Lower lobe of right lung (tissue), 2 donors: ENCODE measurements around the gene TRAPPC3L. TPM values are rescaled to one million over a fixed set of nuclear protein-coding genes. Genes with fewer than 3 reads are reported as not detected.

Source experiments
- ATAC-seq, 2 donors: fragments of 200-7000 bp; cut with Tn5 transposase; one replicate each; pipeline ENCODE4 v1.9.1; 2020 to 2022; ENCODE audit warnings: mild to moderate bottlenecking in 2 of 2, moderate library complexity in 2 of 2
- DNase-seq: peaks from one replicate; pipeline ENCODE4 v3.0.0-alpha.2; 2020
- H3K27ac ChIP-seq: fragments of 200-600 bp; one replicate; pipeline ENCODE4 v1.8.0; 2022
- H3K27me3 ChIP-seq: fragments of 200-600 bp; one replicate; pipeline ENCODE4 v1.8.0; 2022; ENCODE audit warnings: low read depth
- H3K36me3 ChIP-seq: fragments of 200-600 bp; one replicate; pipeline ENCODE4 v1.8.0; 2022; ENCODE audit warnings: mild to moderate bottlenecking
- H3K4me1 ChIP-seq: fragments of 200-600 bp; one replicate; pipeline ENCODE4 v1.8.0; 2022
- H3K4me3 ChIP-seq: fragments of 200-600 bp; one replicate; pipeline ENCODE4 v1.8.0; 2022; ENCODE audit warnings: mild to moderate bottlenecking
- H3K9me3 ChIP-seq: fragments of 200-600 bp; one replicate; pipeline ENCODE4 v1.8.0; 2022
- intact Hi-C: fragments of 100-400 bp; cut with DNase I; formaldehyde crosslinking; loops from one replicate; pipeline ENCODE4 v1.11.0; 2022
- long read RNA-seq: library from polyadenylated mRNA; unstranded; transcript quantifications from one replicate; pipeline ENCODE4 v2.0.0, GENCODE V29; 2021
- total RNA-seq: library from RNA; stranded (reverse); fragmentation: NEBNext Ultra II Directional; extraction: Animal tissue kit (Norgen Biotek cat#: 25700); gene quantifications from one replicate; pipeline ENCODE4 v1.2.1, GENCODE V29; 2021
- TF ChIP-seq, protein P1 (sequence below): fragments of 200-600 bp; IDR thresholded peaks from one replicate; pipeline ENCODE4 v1.8.0; 2022; ENCODE audit warnings: antibody characterized with exemption, mild to moderate bottlenecking
- donor health status: DM: no; HTN: yes; CAD: no; lungs with severe emphysema.

TRAPPC3L gene
- total RNA-seq = not detected
- long read RNA-seq, partial matches to known transcripts = 0 of 1 reads
- long read RNA-seq, other reads (novel, unspliced or antisense) = 0 of 1 reads

GRCh38 chr6:116545651-116546050 is at the start of gene TRAPPC3L:
Gene TRAPPC3L (minus strand): TSS chr6:116545684. CDS start chr6:116545514, 170 bp downstream.
- intact Hi-C loops = no loop called here
- no peak within 1 kb of the TSS for H3K4me3 ChIP-seq
- TF ChIP-seq, protein P1, sequence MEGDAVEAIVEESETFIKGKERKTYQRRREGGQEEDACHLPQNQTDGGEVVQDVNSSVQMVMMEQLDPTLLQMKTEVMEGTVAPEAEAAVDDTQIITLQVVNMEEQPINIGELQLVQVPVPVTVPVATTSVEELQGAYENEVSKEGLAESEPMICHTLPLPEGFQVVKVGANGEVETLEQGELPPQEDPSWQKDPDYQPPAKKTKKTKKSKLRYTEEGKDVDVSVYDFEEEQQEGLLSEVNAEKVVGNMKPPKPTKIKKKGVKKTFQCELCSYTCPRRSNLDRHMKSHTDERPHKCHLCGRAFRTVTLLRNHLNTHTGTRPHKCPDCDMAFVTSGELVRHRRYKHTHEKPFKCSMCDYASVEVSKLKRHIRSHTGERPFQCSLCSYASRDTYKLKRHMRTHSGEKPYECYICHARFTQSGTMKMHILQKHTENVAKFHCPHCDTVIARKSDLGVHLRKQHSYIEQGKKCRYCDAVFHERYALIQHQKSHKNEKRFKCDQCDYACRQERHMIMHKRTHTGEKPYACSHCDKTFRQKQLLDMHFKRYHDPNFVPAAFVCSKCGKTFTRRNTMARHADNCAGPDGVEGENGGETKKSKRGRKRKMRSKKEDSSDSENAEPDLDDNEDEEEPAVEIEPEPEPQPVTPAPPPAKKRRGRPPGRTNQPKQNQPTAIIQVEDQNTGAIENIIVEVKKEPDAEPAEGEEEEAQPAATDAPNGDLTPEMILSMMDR = no peak
- H3K4me1 ChIP-seq = no peaks in the 10 kb centered on the region
- no peaks in the 10 kb centered on the region for H3K36me3 ChIP-seq
- DNase-seq (no peak), ATAC-seq (no peak)
- no peaks in the 10 kb centered on the region for H3K9me3 ChIP-seq
- H3K27ac ChIP-seq = no peak within 1 kb of the TSS
- H3K27me3 ChIP-seq = peaks cover 1% of the 10 kb centered on the region

- Histone ChIP-seq H3K27me3 (no peaks in the 10 kb centered on the region), H3K4me3 (no peak overlapping the region), H3K9me3 (no peaks in the 10 kb centered on the region), H3K36me3 (peaks cover 58% of the 10 kb centered on the region), H3K4me1 (no peaks in the 10 kb centered on the region), H3K27ac (no peak overlapping the region)
- intact Hi-C loops = no loop called here
- ATAC-seq (no peak), DNase-seq (no peak)
- TF ChIP-seq, protein P1 = no peak
Observed at GRCh38 chr6:116595247-116595646, 49.8 kb upstream of the TRAPPC3L start.

DNA sequence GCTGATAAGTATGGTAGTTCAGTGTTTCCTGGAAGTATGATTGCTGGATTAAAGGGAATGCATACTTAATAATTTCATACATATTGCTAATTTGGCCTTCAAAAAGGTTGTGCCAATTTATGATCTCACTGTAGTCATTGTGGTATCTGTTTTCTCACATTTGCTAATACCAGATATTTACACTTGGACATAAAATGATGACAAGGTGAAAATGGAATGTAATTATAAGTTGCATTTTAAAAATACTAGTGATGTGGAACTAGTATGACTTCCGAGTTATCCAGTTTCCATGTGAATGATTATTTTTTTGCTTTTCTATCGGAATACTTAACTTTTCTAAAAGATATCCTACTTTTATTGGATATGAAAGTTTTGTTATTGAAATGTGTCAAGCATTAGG is 41.3 kb upstream of the TRAPPC3L start:
- Histone ChIP-seq H3K9me3 (no peaks in the 10 kb centered on the region), H3K27me3 (no peaks in the 10 kb centered on the region), H3K4me1 (no peaks in the 10 kb centered on the region), H3K4me3 (no peak overlapping the region), H3K36me3 (peaks cover 73% of the 10 kb centered on the region), H3K27ac (no peak overlapping the region)
- TF ChIP-seq, protein P1 = no peak
- intact Hi-C loops = no loop called here
- DNase-seq = no peak
- no peak for ATAC-seq

- no peaks in the 10 kb centered on the region for H3K4me1 ChIP-seq
- peaks cover 73% of the 10 kb centered on the region for H3K36me3 ChIP-seq
- TF ChIP-seq, protein P1 = no peak
- no peak overlapping the region for H3K4me3 ChIP-seq
- no peak for ATAC-seq
- intact Hi-C loops = no loop called here
- no peaks in the 10 kb centered on the region for H3K9me3 ChIP-seq
- no peak for DNase-seq
- H3K27me3 ChIP-seq = no peaks in the 10 kb centered on the region
- H3K27ac ChIP-seq = no peak overlapping the region
Observed at GRCh38 chr6:116586276-116586675, 40.8 kb upstream of the TRAPPC3L start.

DNA sequence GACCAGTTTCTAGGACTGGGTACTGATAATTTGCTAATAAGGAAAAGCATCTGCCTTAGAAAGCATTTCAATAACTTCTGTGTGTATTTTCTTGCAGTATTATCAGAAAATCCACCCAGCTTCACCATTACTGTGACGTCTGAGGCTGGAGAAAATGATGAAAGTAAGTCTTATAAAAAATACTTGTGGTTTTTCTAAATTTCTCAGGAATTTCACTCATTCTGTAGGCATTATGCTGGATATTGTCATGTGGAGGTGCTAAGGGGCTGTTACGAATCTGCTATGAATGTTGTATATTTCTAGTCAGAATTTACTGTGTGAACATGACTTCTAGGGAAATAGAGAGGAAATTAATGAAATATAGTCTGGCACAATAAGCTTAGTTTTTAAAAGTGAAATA is 34.7 kb upstream of the TRAPPC3L start:
- peaks cover 9% of the 10 kb centered on the region for H3K4me1 ChIP-seq
- intact Hi-C loops = no loop called here
- TF ChIP-seq, protein P1 = no peak
- ATAC-seq (no peak), DNase-seq (no peak)
- no peak overlapping the region for H3K27ac ChIP-seq
- H3K9me3 ChIP-seq = no peaks in the 10 kb centered on the region
- H3K4me3 ChIP-seq = no peak overlapping the region
- no peaks in the 10 kb centered on the region for H3K27me3 ChIP-seq
- H3K36me3 ChIP-seq = peaks cover 71% of the 10 kb centered on the region

- Histone ChIP-seq H3K27me3 (no peaks in the 10 kb centered on the region), H3K36me3 (peaks cover 64% of the 10 kb centered on the region), H3K27ac (no peak overlapping the region), H3K9me3 (no peaks in the 10 kb centered on the region), H3K4me3 (no peak overlapping the region), H3K4me1 (peaks cover 9% of the 10 kb centered on the region)
- DNase-seq (no peak), ATAC-seq (no peak)
- intact Hi-C loops = no loop called here
- TF ChIP-seq, protein P1 = no peak
Observed at GRCh38 chr6:116579143-116579542, 33.7 kb upstream of the TRAPPC3L start.
